HG03354 (cell line): ENCODE measurements around the gene OSBPL6.

Source experiments
- ATAC-seq: cut with Tn5 transposase; IDR thresholded peaks from one replicate; pipeline ENCODE4 v1.9.1; 2021; ENCODE audit warnings: mild to moderate bottlenecking; ENCODE audit not compliant: unreplicated experiment, poor library complexity, severe bottlenecking

The OSBPL6 gene

GRCh38 chr2:178233428-178233827, 39.1 kb downstream of the OSBPL6 start:
- ATAC-seq: no peak

GRCh38 chr2:178234648-178235047, 40.3 kb downstream of the OSBPL6 start:
- no peak for ATAC-seq

- ATAC-seq: no peak
Observed at GRCh38 chr2:178237488-178238153, 43.3 kb downstream of the OSBPL6 start.

- ATAC-seq: no peak
Observed at GRCh38 chr2:178238154-178238521, 43.8 kb downstream of the OSBPL6 start.

- no peak for ATAC-seq
Observed at GRCh38 chr2:178238750-178239149, 44.4 kb downstream of the OSBPL6 start.

- no peak for ATAC-seq
Observed at GRCh38 chr2:178241844-178242551, 47.7 kb downstream of the OSBPL6 start.

- ATAC-seq: no peak
Observed at GRCh38 chr2:178242552-178242883, 48.2 kb downstream of the OSBPL6 start.

GRCh38 chr2:178243961-178244360, 49.6 kb downstream of the OSBPL6 start:
- no peak for ATAC-seq

GRCh38 chr2:178244777-178245176, 50.5 kb downstream of the OSBPL6 start:
- ATAC-seq: no peak

GRCh38 chr2:178246696-178247095, 52.4 kb downstream of the OSBPL6 start:
- no peak for ATAC-seq

- ATAC-seq: no peak
Observed at GRCh38 chr2:178247250-178247649, 52.9 kb downstream of the OSBPL6 start.

- ATAC-seq: no peak
Observed at GRCh38 chr2:178250429-178250828, 56.1 kb downstream of the OSBPL6 start.

- no peak for ATAC-seq
Observed at GRCh38 chr2:178251151-178251955, 57.0 kb downstream of the OSBPL6 start.

- ATAC-seq: no peak
Observed at GRCh38 chr2:178256382-178257042, 62.2 kb downstream of the OSBPL6 start.

- ATAC-seq: no peak
Observed at GRCh38 chr2:178257127-178257526, 62.8 kb downstream of the OSBPL6 start.

- ATAC-seq: no peak
Observed at GRCh38 chr2:178258916-178259315, 64.6 kb downstream of the OSBPL6 start.

- no peak for ATAC-seq
Observed at GRCh38 chr2:178263159-178263860, 69.0 kb downstream of the OSBPL6 start.

GRCh38 chr2:178264211-178264610, 69.9 kb downstream of the OSBPL6 start:
- ATAC-seq: no peak

- ATAC-seq: no peak
Observed at GRCh38 chr2:178265851-178266250, 71.5 kb downstream of the OSBPL6 start.

GRCh38 chr2:178266445-178266844, 72.1 kb downstream of the OSBPL6 start:
- no peak for ATAC-seq
